Measurements from ENCODE around the gene NAA35. TPM values are rescaled to one million over a fixed set of nuclear protein-coding genes. Genes with fewer than 3 reads are reported as not detected.
"Not testable (repeated sequence)": the region's sequence is repeated elsewhere in the genome, so short reads cannot be mapped to it uniquely, and the experiment has no call there.

NAA35 gene
- total RNA-seq, 2 experiments from 2014 or later = 9.5 to 20.2 TPM

DNA sequence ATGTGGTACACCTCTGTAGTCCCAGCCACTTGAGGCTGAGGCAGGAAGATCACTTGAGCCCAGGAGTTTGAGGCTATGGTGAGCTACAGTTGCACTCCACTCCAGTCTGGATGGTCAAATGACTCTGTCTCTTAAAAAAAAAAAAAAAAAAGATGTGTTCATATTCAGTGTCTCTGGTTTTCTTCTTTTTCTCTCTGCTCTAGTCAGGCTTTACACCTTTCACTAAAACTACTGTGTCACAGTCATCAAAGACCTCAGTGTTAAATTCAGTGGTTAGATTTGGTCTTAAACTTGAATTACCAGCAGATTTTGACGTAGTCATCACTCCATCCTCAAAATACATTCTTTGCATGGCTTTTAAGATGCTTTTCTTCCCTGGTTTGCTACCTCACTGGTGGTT, 28.8 kb downstream of the NAA35 start:
- Histone ChIP-seq H3K4me2 (ENCODE audit: low read length) (no peak overlapping the region), H3K9me2 (ENCODE audit: insufficient read depth, low read length) (no peaks in the 10 kb centered on the region), H3K9me3 (ENCODE audit: low read length) (no peaks in the 10 kb centered on the region), H2AFZ (ENCODE audit: low read length) (no peak overlapping the region), H3K27ac (ENCODE audit: low read depth, low read length, poor library complexity, severe bottlenecking) (no peak overlapping the region), H3K4me3 (ENCODE audit: low read depth, low read length, poor library complexity, severe bottlenecking) (no peak overlapping the region), H3K4me1 (ENCODE audit: insufficient read depth, low read length, poor library complexity, severe bottlenecking) (no peaks in the 10 kb centered on the region), H4K20me1 (ENCODE audit: insufficient read depth, low read length) (no peaks in the 10 kb centered on the region), H3K36me3 (ENCODE audit: insufficient read depth, low read length) (peaks cover 65% of the 10 kb centered on the region), H3K79me2 (ENCODE audit: insufficient read depth, low read depth, low read length) (no peaks in the 10 kb centered on the region)
- POLR2A ChIA-PET = no interaction called here
- no TSS peak for BruUV-seq (replicated peaks)
- DNase-seq (ENCODE audit: low spot score) = no peak
- CTCF ChIA-PET (ENCODE audit: unreplicated experiment) = no interaction called here
- intact Hi-C loops (cut with micrococcal nuclease; ENCODE audit: unreplicated experiment) = no loop called here
- no peak for TF ChIP-seq EZH2phosphoT487 (IDR thresholded peaks at IDR 0.05; ENCODE audit: borderline replicate concordance, low read depth, low read length)
- TF ChIP-seq, protein P1, sequence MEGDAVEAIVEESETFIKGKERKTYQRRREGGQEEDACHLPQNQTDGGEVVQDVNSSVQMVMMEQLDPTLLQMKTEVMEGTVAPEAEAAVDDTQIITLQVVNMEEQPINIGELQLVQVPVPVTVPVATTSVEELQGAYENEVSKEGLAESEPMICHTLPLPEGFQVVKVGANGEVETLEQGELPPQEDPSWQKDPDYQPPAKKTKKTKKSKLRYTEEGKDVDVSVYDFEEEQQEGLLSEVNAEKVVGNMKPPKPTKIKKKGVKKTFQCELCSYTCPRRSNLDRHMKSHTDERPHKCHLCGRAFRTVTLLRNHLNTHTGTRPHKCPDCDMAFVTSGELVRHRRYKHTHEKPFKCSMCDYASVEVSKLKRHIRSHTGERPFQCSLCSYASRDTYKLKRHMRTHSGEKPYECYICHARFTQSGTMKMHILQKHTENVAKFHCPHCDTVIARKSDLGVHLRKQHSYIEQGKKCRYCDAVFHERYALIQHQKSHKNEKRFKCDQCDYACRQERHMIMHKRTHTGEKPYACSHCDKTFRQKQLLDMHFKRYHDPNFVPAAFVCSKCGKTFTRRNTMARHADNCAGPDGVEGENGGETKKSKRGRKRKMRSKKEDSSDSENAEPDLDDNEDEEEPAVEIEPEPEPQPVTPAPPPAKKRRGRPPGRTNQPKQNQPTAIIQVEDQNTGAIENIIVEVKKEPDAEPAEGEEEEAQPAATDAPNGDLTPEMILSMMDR (conservative IDR thresholded peaks at IDR 0.05; ENCODE audit: low read length) = no peak

DNA sequence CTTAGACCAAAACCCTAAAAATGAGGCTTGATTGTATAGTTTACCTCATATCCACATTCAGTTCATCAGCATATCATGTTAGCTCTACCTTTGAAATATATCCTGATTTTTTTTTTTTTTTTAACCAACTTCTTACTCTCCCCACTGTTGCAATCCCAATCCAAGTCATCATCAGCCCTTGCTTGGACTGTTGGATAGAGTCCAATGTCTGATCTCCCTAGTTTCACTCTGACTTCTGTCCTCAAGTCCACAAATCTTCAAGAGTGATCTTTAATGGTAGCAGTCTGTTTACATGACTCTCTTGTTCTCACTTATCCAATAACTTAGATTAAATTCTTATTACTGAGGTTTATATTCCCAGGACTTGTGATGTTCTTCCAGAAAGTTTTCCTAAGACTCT, 30.8 kb downstream of the NAA35 start:
- H3K79me2 ChIP-seq (ENCODE audit: insufficient read depth, low read depth, low read length) = no peaks in the 10 kb centered on the region
- H3K9me2 ChIP-seq (ENCODE audit: insufficient read depth, low read length) = no peaks in the 10 kb centered on the region
- H3K4me1 ChIP-seq (ENCODE audit: insufficient read depth, low read length, poor library complexity, severe bottlenecking) = no peaks in the 10 kb centered on the region
- BruUV-seq (replicated peaks) = no TSS peak
- no peak overlapping the region for H3K27ac ChIP-seq (ENCODE audit: low read depth, low read length, poor library complexity, severe bottlenecking)
- no peaks in the 10 kb centered on the region for H3K9me3 ChIP-seq (ENCODE audit: low read length)
- intact Hi-C loops (cut with micrococcal nuclease; ENCODE audit: unreplicated experiment) = no loop called here
- H4K20me1 ChIP-seq (ENCODE audit: insufficient read depth, low read length) = no peaks in the 10 kb centered on the region
- H3K36me3 ChIP-seq (ENCODE audit: insufficient read depth, low read length) = peaks cover 64% of the 10 kb centered on the region
- no peak for DNase-seq (ENCODE audit: low spot score)
- TF ChIP-seq, protein P1 (conservative IDR thresholded peaks at IDR 0.05; ENCODE audit: low read length) = no peak
- TF ChIP-seq EZH2phosphoT487 (IDR thresholded peaks at IDR 0.05; ENCODE audit: borderline replicate concordance, low read depth, low read length) = no peak
- no peak overlapping the region for H3K4me2 ChIP-seq (ENCODE audit: low read length)
- ChIA-PET POLR2A (interaction anchor here (0.6 to 1.3 kb wide), 2 partner anchors 13 to 95 kb away, joined by 3 to 4 read pairs; no protein-coding TSS in a partner anchor), CTCF (ENCODE audit: unreplicated experiment) (no interaction called here)
- H3K4me3 ChIP-seq (ENCODE audit: low read depth, low read length, poor library complexity, severe bottlenecking) = no peak overlapping the region
- no peak overlapping the region for H2AFZ ChIP-seq (ENCODE audit: low read length)

DNA sequence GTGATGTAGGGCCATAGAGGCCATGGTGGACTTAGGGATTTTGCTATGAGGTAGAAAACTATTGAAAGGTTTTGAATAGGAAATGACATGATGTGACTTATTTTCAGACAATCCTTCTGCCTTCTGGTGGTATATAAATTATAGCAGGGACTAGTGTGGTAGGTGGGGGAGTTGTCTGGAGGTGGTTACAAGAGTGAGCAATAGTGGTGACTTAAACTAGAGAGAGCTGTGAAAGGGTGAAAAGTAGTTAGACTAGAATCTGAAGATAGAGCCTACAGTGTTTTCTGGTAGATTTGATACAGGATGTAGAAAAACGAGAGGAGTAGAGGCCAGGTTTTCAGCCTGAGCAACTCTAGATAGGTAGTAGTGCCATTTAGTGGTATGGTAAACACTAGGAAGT, 32.3 kb downstream of the NAA35 start:
- CTCF ChIA-PET (ENCODE audit: unreplicated experiment) = no interaction called here
- DNase-seq (ENCODE audit: low spot score) = no peak
- no peaks in the 10 kb centered on the region for H3K9me3 ChIP-seq (ENCODE audit: low read length)
- no peak overlapping the region for H3K4me2 ChIP-seq (ENCODE audit: low read length)
- H2AFZ ChIP-seq (ENCODE audit: low read length) = no peak overlapping the region
- peaks cover 69% of the 10 kb centered on the region for H3K36me3 ChIP-seq (ENCODE audit: insufficient read depth, low read length)
- no peak overlapping the region for H3K27ac ChIP-seq (ENCODE audit: low read depth, low read length, poor library complexity, severe bottlenecking)
- no peaks in the 10 kb centered on the region for H3K4me1 ChIP-seq (ENCODE audit: insufficient read depth, low read length, poor library complexity, severe bottlenecking)
- BruUV-seq (replicated peaks) = no TSS peak
- POLR2A ChIA-PET = interaction anchor here (0.6 kb wide), 1 partner anchor 932 kb away, joined by 3 read pairs; no protein-coding TSS in a partner anchor
- TF ChIP-seq, protein P1 (conservative IDR thresholded peaks at IDR 0.05; ENCODE audit: low read length) = no peak
- H3K4me3 ChIP-seq (ENCODE audit: low read depth, low read length, poor library complexity, severe bottlenecking) = no peak overlapping the region
- intact Hi-C loops (cut with micrococcal nuclease; ENCODE audit: unreplicated experiment) = no loop called here
- no peaks in the 10 kb centered on the region for H3K79me2 ChIP-seq (ENCODE audit: insufficient read depth, low read depth, low read length)
- H4K20me1 ChIP-seq (ENCODE audit: insufficient read depth, low read length) = no peaks in the 10 kb centered on the region
- H3K9me2 ChIP-seq (ENCODE audit: insufficient read depth, low read length) = no peaks in the 10 kb centered on the region

DNA sequence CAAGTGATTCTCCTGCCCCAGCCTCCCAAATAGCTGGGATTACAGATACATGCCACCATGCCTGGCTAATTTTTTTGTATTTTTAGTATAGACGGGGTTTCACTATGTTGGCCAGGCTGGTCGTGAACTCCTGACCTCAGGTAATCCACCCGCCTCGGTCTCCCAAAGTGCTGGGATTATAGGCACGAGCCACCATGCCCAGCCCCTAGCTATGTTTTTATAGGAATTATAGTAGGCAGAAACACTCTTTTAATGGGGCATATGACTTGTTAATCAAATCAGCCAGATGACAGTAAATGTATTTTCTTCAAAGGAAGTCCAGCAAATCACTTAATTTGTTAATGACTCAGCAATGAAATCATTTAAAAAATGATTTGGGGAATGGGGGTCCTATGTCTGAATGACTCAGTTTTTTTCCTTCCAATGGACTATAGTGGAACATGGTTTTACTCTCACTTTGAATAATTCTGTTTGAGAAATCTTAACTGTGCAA, 33.2 kb downstream of the NAA35 start:
- H3K79me2 ChIP-seq (ENCODE audit: insufficient read depth, low read depth, low read length); intact Hi-C loops (cut with micrococcal nuclease; ENCODE audit: unreplicated experiment); H3K9me3 ChIP-seq (ENCODE audit: low read length); H3K4me2 ChIP-seq (ENCODE audit: low read length); H3K9me2 ChIP-seq (ENCODE audit: insufficient read depth, low read length); H3K4me3 ChIP-seq (ENCODE audit: low read depth, low read length, poor library complexity, severe bottlenecking); H3K27ac ChIP-seq (ENCODE audit: low read depth, low read length, poor library complexity, severe bottlenecking); CTCF ChIA-PET (ENCODE audit: unreplicated experiment); DNase-seq (ENCODE audit: low spot score); H4K20me1 ChIP-seq (ENCODE audit: insufficient read depth, low read length); BruUV-seq (replicated peaks); H3K4me1 ChIP-seq (ENCODE audit: insufficient read depth, low read length, poor library complexity, severe bottlenecking); H2AFZ ChIP-seq (ENCODE audit: low read length): not testable (repeated sequence)
- POLR2A ChIA-PET = interaction anchor here (0.6 kb wide), 1 partner anchor 933 kb away, joined by 3 read pairs; no protein-coding TSS in a partner anchor
- H3K36me3 ChIP-seq (ENCODE audit: insufficient read depth, low read length) = peaks cover 74% of the 10 kb centered on the region

Measured in OCI-LY7 (cell line).